HEK293 (cell line): ENCODE data around the gene PPARGC1A.
A peak's percentile ranks its signal among the peaks of the same experiment; 100 is the strongest.

Experiments
- AEBP2 ChIP-seq: fragments of 450-650 bp; formaldehyde crosslinking; IDR thresholded peaks from 2 replicates; pipeline ENCODE4 v1.5.1; 2016; ENCODE audit warnings: missing biosample characterization, missing genetic modification characterization, borderline replicate concordance
- HOXD13 ChIP-seq: sonication (generic); formaldehyde crosslinking; IDR thresholded peaks from 2 replicates; pipeline ENCODE4 v1.8.0; 2022; ENCODE audit warnings: missing genetic modification reagents, borderline replicate concordance
- IKZF3 ChIP-seq: fragments of 450-650 bp; IDR thresholded peaks from 2 replicates; pipeline ENCODE4 v1.5.0; 2018; ENCODE audit warnings: missing biosample characterization, mild to moderate bottlenecking, missing genetic modification characterization, moderate library complexity
- KLF10 ChIP-seq: fragments of 450-650 bp; IDR thresholded peaks from 2 replicates; pipeline ENCODE4 v1.5.1; 2018; ENCODE audit warnings: missing biosample characterization, mild to moderate bottlenecking, missing genetic modification characterization
- MYNN ChIP-seq: fragments of 450-650 bp; formaldehyde crosslinking; IDR thresholded peaks from 2 replicates; pipeline ENCODE4 v1.5.1; 2016; ENCODE audit warnings: missing biosample characterization, missing genetic modification characterization, borderline replicate concordance
- MZF1 ChIP-seq: fragments of 450-650 bp; formaldehyde crosslinking; IDR thresholded peaks from 2 replicates; pipeline ENCODE4 v1.5.1; 2017; ENCODE audit warnings: missing biosample characterization, missing genetic modification characterization, borderline replicate concordance
- OSR2 ChIP-seq: fragments of 450-650 bp; formaldehyde crosslinking; IDR thresholded peaks from 2 replicates; pipeline ENCODE4 v1.5.1; 2016; ENCODE audit warnings: missing biosample characterization, missing genetic modification characterization
- OVOL3 ChIP-seq: fragments of 450-650 bp; formaldehyde crosslinking; IDR thresholded peaks from 2 replicates; pipeline ENCODE4 v1.5.1; 2016; ENCODE audit warnings: missing biosample characterization, missing genetic modification characterization
- PRDM4 ChIP-seq: fragments of 450-650 bp; formaldehyde crosslinking; IDR thresholded peaks from 2 replicates; pipeline ENCODE4 v1.5.1; 2017; ENCODE audit warnings: missing biosample characterization, missing genetic modification characterization
- REST ChIP-seq: fragments of 450-650 bp; formaldehyde crosslinking; IDR thresholded peaks from 2 replicates; pipeline ENCODE4 v1.5.1; 2016; ENCODE audit warnings: missing biosample characterization, missing genetic modification characterization
- YY1 ChIP-seq: fragments of 450-650 bp; formaldehyde crosslinking; IDR thresholded peaks from 2 replicates; pipeline ENCODE4 v1.5.1; 2018; ENCODE audit warnings: missing biosample characterization, missing genetic modification characterization
- ZBTB26 ChIP-seq: fragments of 450-650 bp; formaldehyde crosslinking; optimal IDR thresholded peaks from 2 replicates; pipeline ENCODE3; 2016; ENCODE audit warnings: missing biosample characterization, mild to moderate bottlenecking, missing genetic modification characterization
- ZBTB6 ChIP-seq: fragments of 450-650 bp; formaldehyde crosslinking; IDR thresholded peaks from 2 replicates; pipeline ENCODE4 v1.5.1; 2017; ENCODE audit warnings: missing biosample characterization, missing genetic modification characterization
- ZEB2 ChIP-seq: fragments of 450-650 bp; formaldehyde crosslinking; IDR thresholded peaks from 2 replicates; pipeline ENCODE4 v1.5.1; 2016; ENCODE audit warnings: missing biosample characterization, missing genetic modification characterization
- ZNF114 ChIP-seq: fragments of 450-650 bp; formaldehyde crosslinking; IDR thresholded peaks from 2 replicates; pipeline ENCODE4 v1.5.0; 2017; ENCODE audit warnings: missing biosample characterization, missing genetic modification characterization
- ZNF132 ChIP-seq: fragments of 450-650 bp; formaldehyde crosslinking; IDR thresholded peaks from 2 replicates; pipeline ENCODE4 v1.5.1; 2017; ENCODE audit warnings: missing biosample characterization, missing genetic modification characterization, borderline replicate concordance
- ZNF146 ChIP-seq: fragments of 450-650 bp; formaldehyde crosslinking; IDR thresholded peaks from 2 replicates; pipeline ENCODE4 v1.5.1; 2016; ENCODE audit warnings: missing biosample characterization, missing genetic modification characterization
- ZNF266 ChIP-seq: fragments of 450-650 bp; formaldehyde crosslinking; IDR thresholded peaks from 2 replicates; pipeline ENCODE4 v1.5.1; 2016; ENCODE audit warnings: missing biosample characterization, missing genetic modification characterization, low read depth
- ZNF341 ChIP-seq: fragments of 450-650 bp; formaldehyde crosslinking; IDR thresholded peaks from 2 replicates; pipeline ENCODE4; 2016; ENCODE audit warnings: low read depth, missing biosample characterization, missing genetic modification characterization
- ZNF398 ChIP-seq: fragments of 450-650 bp; formaldehyde crosslinking; IDR thresholded peaks from 2 replicates; pipeline ENCODE4 v1.5.1; 2017; ENCODE audit warnings: missing biosample characterization, missing genetic modification characterization
- ZNF501 ChIP-seq: fragments of 450-650 bp; formaldehyde crosslinking; IDR thresholded peaks from 2 replicates; pipeline ENCODE4 v1.5.1; 2016; ENCODE audit warnings: missing biosample characterization, missing genetic modification characterization
- ZNF610 ChIP-seq: fragments of 450-650 bp; formaldehyde crosslinking; IDR thresholded peaks from 2 replicates; pipeline ENCODE4 v1.5.1; 2016; ENCODE audit warnings: missing biosample characterization, missing genetic modification characterization, borderline replicate concordance
- ZNF843 ChIP-seq: fragments of 450-650 bp; formaldehyde crosslinking; IDR thresholded peaks from 2 replicates; pipeline ENCODE4 v1.5.1; 2016; ENCODE audit warnings: missing biosample characterization, missing genetic modification characterization
- ZSCAN23 ChIP-seq: fragments of 450-650 bp; formaldehyde crosslinking; IDR thresholded peaks from 2 replicates; pipeline ENCODE4 v1.5.1; 2016; ENCODE audit warnings: missing biosample characterization, missing genetic modification characterization
- ZSCAN30 ChIP-seq: fragments of 450-650 bp; IDR thresholded peaks from 2 replicates; pipeline ENCODE4 v1.5.1; 2018; ENCODE audit warnings: missing biosample characterization, mild to moderate bottlenecking, missing genetic modification characterization, moderate library complexity
- ZSCAN4 ChIP-seq: fragments of 450-650 bp; formaldehyde crosslinking; IDR thresholded peaks from 2 replicates; pipeline ENCODE4 v1.5.1; 2017; ENCODE audit warnings: missing biosample characterization, missing genetic modification characterization

Gene PPARGC1A

GRCh38 chr4:23818097-23818885, 71.6 kb downstream of the PPARGC1A start (continued):
- TF ChIP-seq ZBTB26 (tag by site-specific recombination) (no peak), ZEB2 (tag by site-specific recombination) (peak; percentile 62; the same call in 1 of the 2 replicates), AEBP2 (tag by site-specific recombination) (no peak), ZNF501 (tag by site-specific recombination) (0 out of 2 replicates have a peak, but pooled peaks have one; percentile 41), ZBTB6 (tag by site-specific recombination) (peak; percentile 57; the same call in 1 of the 2 replicates), ZSCAN30 (peak; percentile 81; the same call in 1 of the 2 replicates), ZNF146 (tag by site-specific recombination) (peak; percentile 35; the same call in 1 of the 2 replicates), ZNF843 (tag by site-specific recombination) (peak; percentile 98), OVOL3 (tag by site-specific recombination) (peak; percentile 88), KLF10 (tag by site-specific recombination) (peak; percentile 55), IKZF3 (tag by site-specific recombination) (peak; percentile 63; the same call in 1 of the 2 replicates), ZNF114 (tag by site-specific recombination) (no peak), PRDM4 (tag by site-specific recombination) (peak; percentile 88), ZSCAN4 (no peak), ZNF266 (tag by site-specific recombination) (no peak), ZNF610 (peak; percentile 61; the same call in 1 of the 2 replicates), HOXD13 (CRISPR knock-in tag) (no peak), ZNF132 (tag by site-specific recombination) (no peak), REST (no peak), ZNF341 (tag by site-specific recombination) (peak; percentile 74), OSR2 (tag by site-specific recombination) (peak; percentile 91), MYNN (tag by site-specific recombination) (no peak), ZNF398 (no peak), ZSCAN23 (no peak; the same call in 1 of the 2 replicates), YY1 (tag by site-specific recombination) (peak; percentile 74), MZF1 (peak; percentile 70; the same call in 1 of the 2 replicates)
